GM18907 (cell line): ENCODE measurements around the gene UBE2J1.
A peak's percentile ranks its signal among the peaks of the same experiment; 100 is the strongest.

Experiments
- ATAC-seq: cut with Tn5 transposase; IDR thresholded peaks from one replicate; pipeline ENCODE4 v1.9.1; 2021; ENCODE audit warnings: mild to moderate bottlenecking, moderate library complexity; ENCODE audit not compliant: unreplicated experiment

Gene UBE2J1

GRCh38 chr6:89291256-89291819, 61.2 kb downstream of the UBE2J1 start:
- no peak for ATAC-seq

GRCh38 chr6:89290401-89291155, 61.9 kb downstream of the UBE2J1 start:
- no peak for ATAC-seq

GRCh38 chr6:89289710-89290109, 62.8 kb downstream of the UBE2J1 start:
- no peak for ATAC-seq

GRCh38 chr6:89287351-89288028, 65.0 kb downstream of the UBE2J1 start:
- ATAC-seq: no peak

- ATAC-seq: no peak
These were observed 66.0 kb downstream of the UBE2J1 start for GRCh38 chr6:89286516-89286915.

- no peak for ATAC-seq
These were observed 67.4 kb downstream of the UBE2J1 start for GRCh38 chr6:89284963-89285735.

GRCh38 chr6:89284081-89284480, 68.4 kb downstream of the UBE2J1 start:
- no peak for ATAC-seq

- no peak for ATAC-seq
These were observed 69.8 kb downstream of the UBE2J1 start for GRCh38 chr6:89282749-89283148.

GRCh38 chr6:89281779-89282246, 70.7 kb downstream of the UBE2J1 start:
- peak; percentile 96 for ATAC-seq

- no peak for ATAC-seq
These were observed 73.6 kb downstream of the UBE2J1 start for GRCh38 chr6:89278956-89279355.
